Measurements from ENCODE around the gene WDR82. TPM values are rescaled to one million over a fixed set of nuclear protein-coding genes. Genes with fewer than 3 reads are reported as not detected.
"Not testable (repeated sequence)": the region's sequence is repeated elsewhere in the genome, so short reads cannot be mapped to it uniquely, and the experiment has no call there.

Gene WDR82
- total RNA-seq, 1 donor: 58.3 TPM

- H3K9me3 ChIP-seq (ENCODE audit: low read depth, low read length): no peaks in the 10 kb centered on the region
- peak overlapping the region; percentile 92 for H3K27ac ChIP-seq (ENCODE audit: low read depth, low read length)
- H2AFZ ChIP-seq (ENCODE audit: low read length): peak overlapping the region; percentile 90
- H3K79me2 ChIP-seq (ENCODE audit: insufficient read depth, low read length): peaks cover 51% of the 10 kb centered on the region
- peak; percentile 27 for TF ChIP-seq CTCF (IDR thresholded peaks at IDR 0.05; ENCODE audit: extremely low read depth, low read depth, low read length)
- H4K20me1 ChIP-seq (ENCODE audit: insufficient read depth, low read length): peaks cover 38% of the 10 kb centered on the region
- peak; percentile 89 for DNase-seq (ENCODE audit: insufficient read length, low spot score, missing footprints)
- peak overlapping the region; percentile 92 for H3K4me2 ChIP-seq (ENCODE audit: insufficient read depth, low read length)
- peak overlapping the region; percentile 93 for H3K4me3 ChIP-seq (ENCODE audit: insufficient read depth, low read length)
- no peaks in the 10 kb centered on the region for H3K27me3 ChIP-seq (ENCODE audit: insufficient read depth, low read length)
- no peaks in the 10 kb centered on the region for H3K36me3 ChIP-seq (ENCODE audit: insufficient read depth, low read length)
- peaks cover 39% of the 10 kb centered on the region for H3K4me1 ChIP-seq (ENCODE audit: insufficient read depth, low read length)
These were observed 408 bp downstream of the WDR82 start for GRCh38 chr3:52277972-52278509.

- Histone ChIP-seq H3K9me3 (ENCODE audit: low read depth, low read length) (no peaks in the 10 kb centered on the region), H3K79me2 (ENCODE audit: insufficient read depth, low read length) (peaks cover 58% of the 10 kb centered on the region), H3K27me3 (ENCODE audit: insufficient read depth, low read length) (no peaks in the 10 kb centered on the region), H3K4me2 (ENCODE audit: insufficient read depth, low read length) (peak overlapping the region; percentile 92), H3K27ac (ENCODE audit: low read depth, low read length) (peak overlapping the region; percentile 92), H3K36me3 (ENCODE audit: insufficient read depth, low read length) (no peaks in the 10 kb centered on the region), H3K4me1 (ENCODE audit: insufficient read depth, low read length) (peaks cover 37% of the 10 kb centered on the region), H3K4me3 (ENCODE audit: insufficient read depth, low read length) (peak overlapping the region; percentile 93), H4K20me1 (ENCODE audit: insufficient read depth, low read length) (peaks cover 45% of the 10 kb centered on the region), H2AFZ (ENCODE audit: low read length) (no peak overlapping the region)
- no peak for TF ChIP-seq CTCF (IDR thresholded peaks at IDR 0.05; ENCODE audit: extremely low read depth, low read depth, low read length)
- DNase-seq (ENCODE audit: insufficient read length, low spot score, missing footprints): peak; percentile 89
These were observed 1.1 kb downstream of the WDR82 start for GRCh38 chr3:52277071-52277964.

- H3K36me3 ChIP-seq (ENCODE audit: insufficient read depth, low read length); H3K27ac ChIP-seq (ENCODE audit: low read depth, low read length); H3K4me2 ChIP-seq (ENCODE audit: insufficient read depth, low read length); H3K4me3 ChIP-seq (ENCODE audit: insufficient read depth, low read length); DNase-seq (ENCODE audit: insufficient read length, low spot score, missing footprints); H3K27me3 ChIP-seq (ENCODE audit: insufficient read depth, low read length); H3K9me3 ChIP-seq (ENCODE audit: low read depth, low read length); H2AFZ ChIP-seq (ENCODE audit: low read length): not testable (repeated sequence)
- H3K79me2 ChIP-seq (ENCODE audit: insufficient read depth, low read length): peaks cover 84% of the 10 kb centered on the region
- H3K4me1 ChIP-seq (ENCODE audit: insufficient read depth, low read length): peaks cover 30% of the 10 kb centered on the region
- H4K20me1 ChIP-seq (ENCODE audit: insufficient read depth, low read length): peaks cover 65% of the 10 kb centered on the region
These were observed 3.7 kb downstream of the WDR82 start for GRCh38 chr3:52274781-52275180.

- Histone ChIP-seq H3K27me3 (ENCODE audit: insufficient read depth, low read length) (no peaks in the 10 kb centered on the region), H3K36me3 (ENCODE audit: insufficient read depth, low read length) (peaks cover 29% of the 10 kb centered on the region), H3K4me1 (ENCODE audit: insufficient read depth, low read length) (peaks cover 22% of the 10 kb centered on the region), H2AFZ (ENCODE audit: low read length) (no peak overlapping the region), H3K9me3 (ENCODE audit: low read depth, low read length) (no peaks in the 10 kb centered on the region), H3K4me3 (ENCODE audit: insufficient read depth, low read length) (no peak overlapping the region), H3K4me2 (ENCODE audit: insufficient read depth, low read length) (no peak overlapping the region), H3K27ac (ENCODE audit: low read depth, low read length) (no peak overlapping the region), H4K20me1 (ENCODE audit: insufficient read depth, low read length) (peaks cover 78% of the 10 kb centered on the region), H3K79me2 (ENCODE audit: insufficient read depth, low read length) (peaks cover 99% of the 10 kb centered on the region)
- no peak for TF ChIP-seq CTCF (IDR thresholded peaks at IDR 0.05; ENCODE audit: extremely low read depth, low read depth, low read length)
- DNase-seq (ENCODE audit: insufficient read length, low spot score, missing footprints): no peak
These were observed 5.6 kb downstream of the WDR82 start for GRCh38 chr3:52272831-52273230.

- Histone ChIP-seq H3K4me1 (ENCODE audit: insufficient read depth, low read length) (peaks cover 22% of the 10 kb centered on the region), H3K79me2 (ENCODE audit: insufficient read depth, low read length) (peaks cover 99% of the 10 kb centered on the region), H4K20me1 (ENCODE audit: insufficient read depth, low read length) (peaks cover 77% of the 10 kb centered on the region), H3K36me3 (ENCODE audit: insufficient read depth, low read length) (peaks cover 35% of the 10 kb centered on the region)
- not testable (repeated sequence) for H3K27me3 ChIP-seq (ENCODE audit: insufficient read depth, low read length); H3K27ac ChIP-seq (ENCODE audit: low read depth, low read length); DNase-seq (ENCODE audit: insufficient read length, low spot score, missing footprints); H2AFZ ChIP-seq (ENCODE audit: low read length); H3K4me2 ChIP-seq (ENCODE audit: insufficient read depth, low read length); H3K9me3 ChIP-seq (ENCODE audit: low read depth, low read length); H3K4me3 ChIP-seq (ENCODE audit: insufficient read depth, low read length)
These were observed 6.3 kb downstream of the WDR82 start for GRCh38 chr3:52272172-52272571.
